WTC11 (cell line): ENCODE data around the gene SUPT5H. TPM values are rescaled to one million over a fixed set of nuclear protein-coding genes. Genes with fewer than 3 reads are reported as not detected.
A peak's percentile ranks its signal among the peaks of the same experiment; 100 is the strongest.

ENCODE experiments used
- ATAC-seq: fragments of 200-7000 bp; cut with Tn5 transposase; 2 replicates; pipeline ENCODE4 v1.10.0; 2021; ENCODE audit warnings: mild to moderate bottlenecking, moderate library complexity
- CTCF ChIA-PET: fragments of 300-600 bp; sonication (Branson Sonifier 250); formaldehyde crosslinking; loops from one replicate; lab custom pipeline; 2021; ENCODE audit warnings: antibody characterized with exemption; lab: Charles Lee
- POLR2A ChIA-PET: fragments of 350-600 bp; sonication (Branson Sonifier 250); formaldehyde crosslinking; loops from one replicate; lab custom pipeline; 2021; ENCODE audit warnings: antibody characterized with exemption; lab: Charles Lee
- DNase-seq: peaks from one replicate; pipeline ENCODE4 v3.0.0; 2021; ENCODE audit warnings: low spot score
- H3K27ac Mint-ChIP-seq: 2 replicates; pipeline ENCODE4 v1.8.0; 2021; ENCODE audit warnings: mixed read lengths
- H3K27me3 Mint-ChIP-seq: 2 replicates; pipeline ENCODE4 v1.8.0; 2021; ENCODE audit warnings: low read depth, mild to moderate bottlenecking, moderate library complexity, mixed read lengths
- H3K36me3 Mint-ChIP-seq: 2 replicates; pipeline ENCODE4 v1.8.0; 2021; ENCODE audit warnings: mixed read lengths
- H3K4me1 Mint-ChIP-seq: 2 replicates; pipeline ENCODE4 v1.8.0; 2022; ENCODE audit warnings: mixed read lengths
- H3K4me3 Mint-ChIP-seq: 2 replicates; pipeline ENCODE4 v1.8.0; 2021; ENCODE audit warnings: mild to moderate bottlenecking, moderate library complexity, mixed read lengths
- H3K9me3 Mint-ChIP-seq: 2 replicates; pipeline ENCODE4 v1.8.0; 2021; ENCODE audit warnings: mixed read lengths
- ESRRA ChIP-seq: sonication (generic); formaldehyde crosslinking; IDR thresholded peaks from 2 replicates; pipeline ENCODE4 v1.8.1; 2022; ENCODE audit warnings: mild to moderate bottlenecking, missing genetic modification reagents, borderline replicate concordance
- FOXP1 ChIP-seq: sonication (generic); formaldehyde crosslinking; IDR thresholded peaks from 2 replicates; pipeline ENCODE4 v1.8.0; 2022; ENCODE audit warnings: missing genetic modification reagents, mild to moderate bottlenecking, moderate library complexity, borderline replicate concordance
- HMGA2 ChIP-seq: fragments of 250-450 bp; sonication (Bioruptor Pico); IDR thresholded peaks from 2 replicates; pipeline ENCODE4 v1.4.0; 2021; ENCODE audit warnings: mild to moderate bottlenecking, moderate library complexity
- IRF2 ChIP-seq: sonication (generic); formaldehyde crosslinking; IDR thresholded peaks from 2 replicates; pipeline ENCODE4 v1.8.0; 2022; ENCODE audit warnings: low read depth, missing genetic modification reagents, borderline replicate concordance
- JAZF1 ChIP-seq: fragments of 250-450 bp; sonication (Bioruptor Pico); IDR thresholded peaks from 2 replicates; pipeline ENCODE4 v1.9.0; 2021; ENCODE audit warnings: moderate library complexity, mild to moderate bottlenecking, inconsistent platforms
- NFATC4 ChIP-seq: fragments of 250-450 bp; sonication (Bioruptor Pico); IDR thresholded peaks from 2 replicates; pipeline ENCODE4 v1.9.0; 2021; ENCODE audit warnings: mild to moderate bottlenecking
- NR2C2 ChIP-seq: sonication (generic); formaldehyde crosslinking; IDR thresholded peaks from 2 replicates; pipeline ENCODE4 v1.8.0; 2022; ENCODE audit warnings: mild to moderate bottlenecking, missing genetic modification reagents
- OVOL2 ChIP-seq: fragments of 250-450 bp; sonication (Bioruptor Pico); IDR thresholded peaks from 2 replicates; pipeline ENCODE4 v1.9.0; 2021; ENCODE audit warnings: mild to moderate bottlenecking, borderline replicate concordance
- RORB ChIP-seq: fragments of 250-450 bp; sonication (Bioruptor Pico); IDR thresholded peaks from 2 replicates; pipeline ENCODE4 v1.9.0; 2021; ENCODE audit warnings: mild to moderate bottlenecking
- SMAD3 ChIP-seq: sonication (generic); formaldehyde crosslinking; IDR thresholded peaks from 2 replicates; pipeline ENCODE4 v1.8.0; 2022; ENCODE audit warnings: missing genetic modification reagents, mild to moderate bottlenecking, borderline replicate concordance
- SOX15 ChIP-seq: fragments of 250-450 bp; sonication (Bioruptor Pico); IDR thresholded peaks from 2 replicates; pipeline ENCODE4 v1.9.0; 2021; ENCODE audit warnings: mild to moderate bottlenecking
- TEAD4 ChIP-seq: sonication (generic); formaldehyde crosslinking; IDR thresholded peaks from 2 replicates; pipeline ENCODE4 v1.8.0; 2022; ENCODE audit warnings: mild to moderate bottlenecking, missing genetic modification reagents
- TP53 ChIP-seq: sonication (generic); formaldehyde crosslinking; IDR thresholded peaks from 2 replicates; pipeline ENCODE4 v1.8.1; 2023; ENCODE audit warnings: mild to moderate bottlenecking, missing genetic modification reagents
- ZNF138 ChIP-seq: sonication (generic); formaldehyde crosslinking; conservative IDR thresholded peaks from 2 replicates; pipeline ENCODE4 v1.8.1; 2022; ENCODE audit warnings: mild to moderate bottlenecking, moderate library complexity, missing genetic modification reagents
- ZNF423 ChIP-seq: fragments of 250-450 bp; sonication (Bioruptor Pico); IDR thresholded peaks from 2 replicates; pipeline ENCODE4 v2.1.2; 2022; ENCODE audit warnings: mild to moderate bottlenecking, moderate library complexity
- total RNA-seq: library from RNA; stranded (reverse); gene quantifications from 3 replicates; pipeline ENCODE4 v1.2.3, GENCODE V29; 2021
- TF ChIP-seq, protein P1 (sequence below): sonication (generic); formaldehyde crosslinking; IDR thresholded peaks from 2 replicates; pipeline ENCODE4 v1.8.1; 2023; ENCODE audit warnings: mild to moderate bottlenecking, missing genetic modification reagents, borderline replicate concordance
- TF ChIP-seq, protein P2 (sequence below): sonication (generic); formaldehyde crosslinking; IDR thresholded peaks from 2 replicates; pipeline ENCODE4 v1.8.1; 2022; ENCODE audit warnings: mild to moderate bottlenecking, moderate library complexity, missing genetic modification reagents
- TF ChIP-seq, protein P3 (sequence below): sonication (generic); formaldehyde crosslinking; IDR thresholded peaks from 2 replicates; pipeline ENCODE4 v1.8.0; 2022; ENCODE audit warnings: mild to moderate bottlenecking, missing genetic modification reagents
- TF ChIP-seq, protein P4 (sequence below): sonication (generic); formaldehyde crosslinking; IDR thresholded peaks from 2 replicates; pipeline ENCODE4 v1.8.1; 2022; ENCODE audit warnings: low read depth, mild to moderate bottlenecking, moderate library complexity, missing genetic modification reagents, borderline replicate concordance

The SUPT5H gene
- total RNA-seq, 1 experiment from 2014 or later: 135 TPM

DNA sequence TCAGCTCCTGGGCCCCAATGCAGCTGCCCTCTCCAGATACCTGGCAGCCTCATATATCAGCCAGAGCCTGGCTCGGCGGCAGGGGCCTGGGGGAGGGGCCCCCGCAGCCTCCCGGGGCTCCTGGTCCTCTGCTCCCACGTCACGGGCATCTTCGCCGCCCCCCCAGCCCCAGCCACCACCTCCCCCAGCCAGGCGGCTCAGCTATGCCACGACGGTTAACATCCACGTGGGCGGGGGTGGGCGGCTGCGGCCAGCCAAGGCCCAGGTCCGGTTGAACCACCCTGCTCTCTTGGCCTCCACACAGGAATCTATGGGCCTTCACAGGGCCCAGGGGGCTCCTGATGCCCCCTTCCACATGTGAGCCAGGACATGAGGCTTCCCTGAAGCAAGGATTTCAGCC is 20.4 kb upstream of the SUPT5H start:
- H3K4me1 Mint-ChIP-seq: peaks cover 22% of the 10 kb centered on the region
- no peaks in the 10 kb centered on the region for H3K9me3 Mint-ChIP-seq
- DNase-seq (no peak), ATAC-seq (no peak)
- TF ChIP-seq ESRRA (no peak), OVOL2 (CRISPR knock-in tag) (no peak), SOX15 (CRISPR knock-in tag) (no peak), TEAD4 (no peak)
- TF ChIP-seq, protein P1, sequence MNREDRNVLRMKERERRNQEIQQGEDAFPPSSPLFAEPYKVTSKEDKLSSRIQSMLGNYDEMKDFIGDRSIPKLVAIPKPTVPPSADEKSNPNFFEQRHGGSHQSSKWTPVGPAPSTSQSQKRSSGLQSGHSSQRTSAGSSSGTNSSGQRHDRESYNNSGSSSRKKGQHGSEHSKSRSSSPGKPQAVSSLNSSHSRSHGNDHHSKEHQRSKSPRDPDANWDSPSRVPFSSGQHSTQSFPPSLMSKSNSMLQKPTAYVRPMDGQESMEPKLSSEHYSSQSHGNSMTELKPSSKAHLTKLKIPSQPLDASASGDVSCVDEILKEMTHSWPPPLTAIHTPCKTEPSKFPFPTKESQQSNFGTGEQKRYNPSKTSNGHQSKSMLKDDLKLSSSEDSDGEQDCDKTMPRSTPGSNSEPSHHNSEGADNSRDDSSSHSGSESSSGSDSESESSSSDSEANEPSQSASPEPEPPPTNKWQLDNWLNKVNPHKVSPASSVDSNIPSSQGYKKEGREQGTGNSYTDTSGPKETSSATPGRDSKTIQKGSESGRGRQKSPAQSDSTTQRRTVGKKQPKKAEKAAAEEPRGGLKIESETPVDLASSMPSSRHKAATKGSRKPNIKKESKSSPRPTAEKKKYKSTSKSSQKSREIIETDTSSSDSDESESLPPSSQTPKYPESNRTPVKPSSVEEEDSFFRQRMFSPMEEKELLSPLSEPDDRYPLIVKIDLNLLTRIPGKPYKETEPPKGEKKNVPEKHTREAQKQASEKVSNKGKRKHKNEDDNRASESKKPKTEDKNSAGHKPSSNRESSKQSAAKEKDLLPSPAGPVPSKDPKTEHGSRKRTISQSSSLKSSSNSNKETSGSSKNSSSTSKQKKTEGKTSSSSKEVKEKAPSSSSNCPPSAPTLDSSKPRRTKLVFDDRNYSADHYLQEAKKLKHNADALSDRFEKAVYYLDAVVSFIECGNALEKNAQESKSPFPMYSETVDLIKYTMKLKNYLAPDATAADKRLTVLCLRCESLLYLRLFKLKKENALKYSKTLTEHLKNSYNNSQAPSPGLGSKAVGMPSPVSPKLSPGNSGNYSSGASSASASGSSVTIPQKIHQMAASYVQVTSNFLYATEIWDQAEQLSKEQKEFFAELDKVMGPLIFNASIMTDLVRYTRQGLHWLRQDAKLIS (CRISPR knock-in tag): no peak
- H3K27me3 Mint-ChIP-seq: no peaks in the 10 kb centered on the region
- CTCF ChIA-PET: interaction anchor here (2.2 kb wide), 1 partner anchor 13 kb away, joined by 5 read pairs; the partner anchor contains the start of gene PLEKHG2
- H3K36me3 Mint-ChIP-seq: peaks cover 25% of the 10 kb centered on the region
- POLR2A ChIA-PET: interaction anchor here (1.0 kb wide), 1 partner anchor 11 kb away, joined by 4 read pairs; the partner anchor contains the start of gene RPS16
- H3K4me3 Mint-ChIP-seq: no peak overlapping the region
- H3K27ac Mint-ChIP-seq: no peak overlapping the region

DNA sequence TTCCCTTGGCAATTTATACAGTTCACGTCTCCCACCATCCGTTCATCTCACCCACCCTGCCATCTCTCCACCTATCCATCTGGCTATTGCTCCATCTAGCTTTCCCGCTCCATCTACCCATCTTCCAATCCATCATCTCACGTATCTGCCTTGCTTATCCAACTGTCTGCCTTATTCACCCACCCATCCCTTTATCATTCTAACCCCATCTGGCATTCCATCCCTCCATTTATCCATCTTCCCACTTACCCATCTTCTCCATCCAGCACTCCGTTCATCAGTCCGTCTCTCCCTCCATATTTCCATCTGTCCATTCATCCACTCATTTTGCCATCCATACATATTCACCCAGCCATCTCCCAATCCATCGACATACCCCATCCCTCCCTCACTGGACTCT is 19.6 kb upstream of the SUPT5H start:
- Mint-ChIP-seq H3K27me3 (no peaks in the 10 kb centered on the region), H3K9me3 (no peaks in the 10 kb centered on the region), H3K4me3 (no peak overlapping the region), H3K27ac (peak overlapping the region; percentile 9; the same call in 1 of the 2 replicates), H3K4me1 (peaks cover 27% of the 10 kb centered on the region), H3K36me3 (peaks cover 25% of the 10 kb centered on the region)
- no peak for ATAC-seq
- ChIA-PET CTCF (interaction anchor here (2.2 kb wide), 1 partner anchor 11 kb away, joined by 10 read pairs; no protein-coding TSS in a partner anchor), POLR2A (interaction anchor here (2.1 kb wide), 1 partner anchor 10 kb away, joined by 11 read pairs; the partner anchor contains the start of gene RPS16)
- no peak for DNase-seq
- no peak for TF ChIP-seq FOXP1 (CRISPR knock-in tag)
- TF ChIP-seq NR2C2: no peak
- no peak for TF ChIP-seq JAZF1 (CRISPR knock-in tag)
- TF ChIP-seq HMGA2 (CRISPR knock-in tag): no peak
- no peak for TF ChIP-seq ZNF138
- TF ChIP-seq, protein P2, sequence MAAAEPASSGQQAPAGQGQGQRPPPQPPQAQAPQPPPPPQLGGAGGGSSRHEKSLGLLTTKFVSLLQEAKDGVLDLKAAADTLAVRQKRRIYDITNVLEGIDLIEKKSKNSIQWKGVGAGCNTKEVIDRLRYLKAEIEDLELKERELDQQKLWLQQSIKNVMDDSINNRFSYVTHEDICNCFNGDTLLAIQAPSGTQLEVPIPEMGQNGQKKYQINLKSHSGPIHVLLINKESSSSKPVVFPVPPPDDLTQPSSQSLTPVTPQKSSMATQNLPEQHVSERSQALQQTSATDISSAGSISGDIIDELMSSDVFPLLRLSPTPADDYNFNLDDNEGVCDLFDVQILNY (CRISPR knock-in tag): no peak
- TF ChIP-seq, protein P3, sequence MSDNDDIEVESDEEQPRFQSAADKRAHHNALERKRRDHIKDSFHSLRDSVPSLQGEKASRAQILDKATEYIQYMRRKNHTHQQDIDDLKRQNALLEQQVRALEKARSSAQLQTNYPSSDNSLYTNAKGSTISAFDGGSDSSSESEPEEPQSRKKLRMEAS (CRISPR knock-in tag): no peak
- TF ChIP-seq, protein P4, sequence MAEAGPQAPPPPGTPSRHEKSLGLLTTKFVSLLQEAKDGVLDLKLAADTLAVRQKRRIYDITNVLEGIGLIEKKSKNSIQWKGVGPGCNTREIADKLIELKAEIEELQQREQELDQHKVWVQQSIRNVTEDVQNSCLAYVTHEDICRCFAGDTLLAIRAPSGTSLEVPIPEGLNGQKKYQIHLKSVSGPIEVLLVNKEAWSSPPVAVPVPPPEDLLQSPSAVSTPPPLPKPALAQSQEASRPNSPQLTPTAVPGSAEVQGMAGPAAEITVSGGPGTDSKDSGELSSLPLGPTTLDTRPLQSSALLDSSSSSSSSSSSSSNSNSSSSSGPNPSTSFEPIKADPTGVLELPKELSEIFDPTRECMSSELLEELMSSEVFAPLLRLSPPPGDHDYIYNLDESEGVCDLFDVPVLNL (CRISPR knock-in tag): no peak
- TF ChIP-seq TP53: no peak
- no peak for TF ChIP-seq SMAD3 (CRISPR knock-in tag)
- no peak for TF ChIP-seq IRF2 (CRISPR knock-in tag)
- TF ChIP-seq NFATC4 (CRISPR knock-in tag): no peak
- no peak for TF ChIP-seq ZNF423
- TF ChIP-seq RORB (CRISPR knock-in tag): no peak
